SK-MEL-5 (cell line): Measurements from ENCODE around the gene CALML6. TPM values are rescaled to one million over a fixed set of nuclear protein-coding genes. Genes with fewer than 3 reads are reported as not detected.

Source experiments
- DNase-seq: peaks from one replicate; pipeline ENCODE4 v3.0.0-alpha.2; 2016; ENCODE audit warnings: low read depth, low spot score
- in situ Hi-C: cut with HindIII; loops from 2 replicates; pipeline ENCODE4 v1.10.0; 2016; ENCODE audit warnings: low sequenced_read_pairs, high pct_unique_total_duplicates, low pct_unique_long_range_greater_than_20kb
- total RNA-seq: library from RNA; depleted of rRNA; stranded (reverse); fragments of >200 nt; shearing (Covaris generic); gene quantifications from 2 replicates; pipeline ENCODE4 v1.2.3, GENCODE V29; 2014

CALML6 gene
- total RNA-seq, 1 experiment from 2014 or later = 0.08 TPM

DNA sequence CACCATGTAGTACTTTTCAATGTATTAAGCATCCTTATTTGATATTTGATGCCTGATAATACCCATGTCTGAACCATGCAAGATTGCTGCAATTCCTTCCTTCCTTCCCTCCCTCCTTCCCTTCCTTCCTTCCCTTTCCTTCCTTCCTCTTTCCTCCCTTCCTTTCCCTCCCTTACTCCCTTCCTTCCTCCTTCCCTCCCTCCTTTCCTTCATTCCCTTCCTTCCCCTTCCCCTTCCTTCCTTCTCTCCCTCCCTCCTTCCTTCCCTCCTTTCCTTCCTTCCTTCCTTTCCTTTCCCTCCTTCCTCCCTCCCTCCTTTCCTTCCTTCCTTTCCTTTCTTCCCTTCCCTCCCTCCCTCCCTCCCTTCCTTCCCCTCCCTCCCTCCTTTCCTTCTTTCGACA, 33.7 kb downstream of the CALML6 start:
- DNase-seq = no peak
- in situ Hi-C loops = no loop called here

DNA sequence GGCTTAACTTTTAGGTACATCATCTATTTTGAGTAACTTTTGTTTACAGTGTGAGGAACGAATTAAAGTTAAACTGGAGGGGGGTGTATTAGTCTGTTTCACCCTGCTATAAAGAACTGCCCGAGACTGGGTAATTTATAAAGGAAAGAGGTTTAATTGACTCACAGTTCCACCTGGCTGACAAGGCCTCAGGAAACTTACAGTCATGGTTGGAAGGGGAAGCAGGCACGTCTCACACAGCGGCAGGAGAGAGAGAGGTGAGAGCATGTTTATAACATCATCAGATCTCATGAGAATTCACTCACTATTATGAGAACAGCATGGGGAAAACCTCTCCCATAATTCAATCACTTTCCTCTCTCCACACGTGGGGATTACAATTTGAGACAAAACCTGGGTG, 35.9 kb downstream of the CALML6 start:
- in situ Hi-C loops = no loop called here
- DNase-seq = no peak

DNA sequence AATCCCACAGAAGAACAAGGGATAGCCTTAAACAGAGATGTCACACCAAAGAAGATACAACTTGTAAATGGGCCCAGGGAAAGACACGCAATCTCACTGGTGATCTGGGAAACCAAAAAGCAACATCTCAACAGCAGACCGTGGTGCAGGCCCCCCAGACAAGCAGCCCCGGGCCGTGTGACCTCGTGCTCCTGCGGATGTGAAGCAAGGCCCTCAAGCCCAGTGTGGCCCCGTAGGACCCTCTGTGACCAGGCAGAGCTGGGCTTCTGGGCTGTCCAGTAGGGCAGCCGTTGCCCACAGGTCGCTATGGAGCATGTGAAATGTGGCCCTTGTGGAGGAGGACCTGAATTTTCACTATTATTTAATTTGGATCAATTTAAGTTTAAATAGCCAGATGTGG, 39.0 kb downstream of the CALML6 start:
- DNase-seq = no peak
- in situ Hi-C loops = no loop called here

DNA sequence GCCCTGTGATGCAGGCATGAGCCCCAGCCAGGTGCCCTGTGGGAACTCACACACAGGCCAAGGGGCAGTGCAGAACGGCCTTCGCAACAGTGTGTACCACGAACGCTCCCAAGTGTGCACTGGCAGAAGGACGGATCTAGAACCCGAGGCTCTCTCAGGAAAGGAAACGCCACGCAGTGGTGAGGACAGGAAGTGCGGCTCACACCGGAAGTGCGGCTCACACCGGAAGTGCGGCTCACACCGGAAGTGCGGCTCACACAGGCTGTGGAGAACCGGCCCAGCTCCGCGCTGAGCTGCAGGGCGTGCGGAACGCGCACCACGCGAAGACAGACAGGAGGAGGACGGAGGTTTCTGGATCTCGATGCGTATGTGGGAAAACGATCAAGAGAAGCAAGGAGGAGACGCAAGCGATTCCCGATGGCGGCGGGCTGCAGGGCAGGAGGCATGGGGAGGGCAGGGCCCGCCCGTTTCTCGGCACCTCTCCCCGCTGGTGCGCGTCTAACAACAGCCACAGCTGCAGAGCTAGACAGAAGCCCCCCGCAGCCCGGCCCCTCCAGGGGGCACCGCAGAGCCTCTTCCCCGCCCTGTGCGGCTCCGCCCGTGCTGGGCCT, 39.9 kb downstream of the CALML6 start:
- in situ Hi-C loops = no loop called here

DNA sequence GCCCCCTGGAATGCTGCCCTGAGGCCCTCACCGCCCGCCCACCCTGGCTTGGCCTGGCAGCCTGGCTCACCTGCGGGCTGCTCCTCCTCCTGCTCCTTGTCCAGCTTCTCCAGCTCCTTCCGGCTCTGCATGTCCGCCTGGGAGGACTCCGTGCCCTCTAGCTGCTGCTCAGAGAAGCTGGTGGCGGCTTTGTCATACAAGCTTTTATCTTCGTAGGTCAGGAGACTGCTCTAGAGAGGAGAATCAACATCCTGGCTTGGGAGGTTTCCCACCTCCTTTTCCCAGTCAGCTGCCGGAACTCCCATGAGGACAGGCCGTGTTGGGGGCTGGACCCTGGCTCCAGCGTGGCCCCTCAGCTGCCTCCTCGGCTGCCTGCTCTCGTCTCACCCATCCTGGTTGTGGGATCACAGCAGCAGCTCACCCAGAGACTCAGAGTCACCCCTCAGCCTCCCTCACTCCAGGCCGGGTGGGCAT, 40.6 kb downstream of the CALML6 start:
- no peak for DNase-seq
- in situ Hi-C loops = no loop called here

More for the DNA sequence above, 39.9 kb downstream of the CALML6 start:
- DNase-seq = no peak

DNA sequence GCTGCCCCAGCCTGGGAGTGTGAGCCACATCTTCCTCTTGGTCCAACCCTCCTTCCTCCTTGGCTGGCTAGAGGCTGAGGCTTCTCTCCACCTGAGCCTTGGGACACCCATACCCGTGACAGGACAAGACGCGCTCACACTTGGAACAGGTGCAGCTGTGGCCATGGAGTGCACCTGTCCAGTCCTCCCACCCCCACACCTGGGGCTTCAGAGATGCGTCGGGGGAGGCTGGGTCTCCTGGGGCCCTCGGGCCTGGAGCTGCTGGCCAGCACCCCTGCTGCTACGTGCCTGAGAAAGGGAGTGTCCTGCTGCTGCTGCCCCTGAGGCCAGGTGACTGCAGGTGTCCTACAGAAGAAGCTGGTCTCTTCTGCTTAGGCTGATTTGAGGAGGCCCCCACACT, 41.0 kb downstream of the CALML6 start:
- DNase-seq = no peak
- in situ Hi-C loops = no loop called here

DNA sequence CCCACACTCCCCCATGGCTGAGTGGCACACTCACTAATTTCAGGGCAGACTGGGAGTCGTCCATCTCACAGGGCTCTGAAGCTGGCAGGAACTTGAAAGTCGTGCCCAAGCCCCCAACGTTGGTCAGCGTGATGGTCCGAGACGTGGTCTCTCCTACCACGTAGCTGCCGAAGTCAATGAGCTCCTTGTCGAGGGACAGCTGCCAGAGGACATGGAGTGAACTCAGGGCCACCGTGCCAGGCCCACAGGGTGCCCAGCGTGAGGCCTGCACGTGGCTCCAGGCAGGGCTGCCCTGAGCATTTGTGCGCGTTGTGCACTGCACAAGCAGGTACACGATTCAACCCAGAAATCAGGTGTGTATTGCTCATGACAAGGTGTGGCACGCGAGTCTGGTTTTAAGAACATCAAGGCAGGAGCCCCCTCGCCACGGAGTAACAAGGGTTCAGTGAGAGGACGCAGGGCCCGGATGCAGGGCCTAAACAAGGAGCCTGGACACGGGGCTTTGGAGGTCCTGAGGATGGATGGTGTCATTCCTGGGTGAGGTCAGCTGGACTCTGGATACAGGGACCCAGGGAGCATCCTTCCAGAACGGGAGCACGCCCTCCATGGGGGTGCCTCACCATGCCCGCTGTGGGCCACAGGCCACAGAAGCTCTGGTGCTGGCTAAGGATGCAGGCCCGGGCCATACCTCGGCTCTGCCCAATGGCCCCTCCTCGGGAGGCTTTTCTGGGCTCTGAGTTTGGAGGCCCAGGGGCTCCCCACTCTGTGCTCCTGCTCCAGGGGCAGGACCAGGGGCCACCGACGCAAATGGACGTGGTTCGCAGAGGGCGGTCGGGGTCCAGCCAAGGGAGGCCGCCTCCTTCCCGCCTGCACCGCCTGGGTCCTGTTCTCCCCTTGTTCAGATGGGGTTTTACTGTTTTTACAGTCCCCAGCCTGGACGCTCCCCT, 41.8 kb downstream of the CALML6 start:
- in situ Hi-C loops = no loop called here
- DNase-seq = no peak

DNA sequence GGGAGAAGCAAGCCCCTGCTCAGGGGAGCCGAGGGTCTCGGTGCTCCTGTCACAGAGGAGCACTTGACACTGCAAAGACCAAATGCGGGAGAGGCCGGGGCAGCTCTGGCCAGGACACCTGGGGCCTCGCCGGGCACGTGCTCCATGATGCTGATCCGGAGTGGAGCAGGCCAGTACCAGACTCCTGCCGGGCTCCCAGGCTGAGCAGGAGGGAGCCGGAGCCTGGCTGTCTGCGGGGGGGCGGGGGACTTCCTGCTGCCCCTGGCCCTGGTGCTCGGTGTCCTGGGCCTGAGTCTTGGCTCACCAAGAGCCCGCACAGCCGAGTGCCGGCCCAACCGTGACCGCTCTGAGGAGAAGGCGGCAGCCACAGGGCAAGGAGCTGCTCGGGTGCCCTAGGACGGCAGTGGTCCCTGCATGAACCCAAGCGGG, 42.5 kb downstream of the CALML6 start:
- DNase-seq = no peak
- in situ Hi-C loops = no loop called here

DNA sequence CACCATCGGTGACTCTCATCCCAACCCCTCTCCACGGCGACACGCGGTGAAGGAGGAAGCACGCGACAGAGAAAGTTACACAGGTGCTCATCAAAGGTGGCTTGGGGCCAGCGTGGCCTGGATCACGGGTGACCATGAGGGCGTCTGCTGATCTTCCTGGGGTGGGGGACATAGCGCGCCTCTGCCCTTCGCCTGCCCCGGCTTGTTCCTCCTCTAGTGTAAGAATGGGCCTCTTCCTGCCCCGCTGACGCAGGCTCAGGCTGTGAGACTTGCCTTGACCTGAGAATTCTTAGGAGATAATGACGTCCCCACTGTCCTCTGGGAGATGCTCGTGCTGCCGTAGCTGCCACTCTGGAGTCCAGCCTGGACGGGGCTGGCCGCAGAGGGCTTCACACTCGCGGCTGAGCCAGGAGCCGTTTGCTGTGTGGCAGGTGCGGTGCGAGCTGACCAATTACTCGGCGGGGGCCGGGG, 43.0 kb downstream of the CALML6 start:
- no peak for DNase-seq
- in situ Hi-C loops = no loop called here

DNA sequence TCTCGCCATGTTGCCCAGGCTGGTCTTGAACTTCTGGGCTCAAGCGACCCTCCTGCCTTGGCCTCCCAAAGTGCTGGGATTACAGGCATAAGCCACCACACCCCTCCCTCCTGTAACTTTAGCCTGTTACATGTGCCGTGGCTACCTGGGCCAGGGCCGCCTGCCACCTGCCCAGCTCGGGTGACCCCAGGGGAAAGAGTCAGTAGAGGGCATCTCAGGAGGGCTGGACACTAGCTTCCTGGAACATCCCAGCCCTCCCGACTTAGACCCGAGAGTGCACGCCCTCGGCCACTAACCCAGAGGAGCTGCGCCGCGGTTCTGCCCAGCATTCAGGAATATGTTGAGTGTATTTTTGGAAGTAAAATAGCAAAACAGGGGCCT, 44.4 kb downstream of the CALML6 start:
- in situ Hi-C loops = no loop called here

DNA sequence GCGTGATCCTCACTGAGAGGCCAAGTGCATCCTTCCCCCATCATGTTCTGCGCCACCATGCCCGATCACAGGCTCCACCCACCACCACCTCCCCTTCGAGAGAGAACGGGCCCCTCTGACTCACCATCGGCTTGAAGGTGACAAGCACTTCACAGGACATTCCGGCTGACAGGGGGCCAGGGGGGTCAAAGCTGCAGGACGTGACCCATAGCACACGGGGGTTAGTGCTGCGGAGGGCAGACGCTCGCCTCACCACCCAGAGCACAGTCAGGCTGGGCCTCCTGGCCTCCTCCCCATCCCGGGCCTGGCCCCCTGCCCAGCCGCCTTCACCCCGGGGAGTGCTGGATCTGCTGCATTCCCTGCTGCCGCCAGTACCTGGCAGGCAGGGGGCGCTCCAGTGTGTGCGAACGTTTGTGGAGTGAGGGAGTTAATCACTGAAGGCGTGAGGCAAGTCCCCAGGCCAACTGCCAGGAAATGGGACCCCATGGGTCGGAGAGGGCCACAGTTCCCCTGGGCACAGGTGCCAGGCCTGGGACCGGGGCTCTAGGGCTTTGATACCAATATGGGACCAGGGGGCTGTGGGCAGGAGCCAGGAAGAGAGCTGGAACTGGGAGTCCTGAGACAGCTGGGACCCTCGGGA, 44.9 kb downstream of the CALML6 start:
- peak; percentile 79 for DNase-seq
- in situ Hi-C loops = no loop called here

More for the DNA sequence above, 44.4 kb downstream of the CALML6 start:
- DNase-seq = no peak

DNA sequence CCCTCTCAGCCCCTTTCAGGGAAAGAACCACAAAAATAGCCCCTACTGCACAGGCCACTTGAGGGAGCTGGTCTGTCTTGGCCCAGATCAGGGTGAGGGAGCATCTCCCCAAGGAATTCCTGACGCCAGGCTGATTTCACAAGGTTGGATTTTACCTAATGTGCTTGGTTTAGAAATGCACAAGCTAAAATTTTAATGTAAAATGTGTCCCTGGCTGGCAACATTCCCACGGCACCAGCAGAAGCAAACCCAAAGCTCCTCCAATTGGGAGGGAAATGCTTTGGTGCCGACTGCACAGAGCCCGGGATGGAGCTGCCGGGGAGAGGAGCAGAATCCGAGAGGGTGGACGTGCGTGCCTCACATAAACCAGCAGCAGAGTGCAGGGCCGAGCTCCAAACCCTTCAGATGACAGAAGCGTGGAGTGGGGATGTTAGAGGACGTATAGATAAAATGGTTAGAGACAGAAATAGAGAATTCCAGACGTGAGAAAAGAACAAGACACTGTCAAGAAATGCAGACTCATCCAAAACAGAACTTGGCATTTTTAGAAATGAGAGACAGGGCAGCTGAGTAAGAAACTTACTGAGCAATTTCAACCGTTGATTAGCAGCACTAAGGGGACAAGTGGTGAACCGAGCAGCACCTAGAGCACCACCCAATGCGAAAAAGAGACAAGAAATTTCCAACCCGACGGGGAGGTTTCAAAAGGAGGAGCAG, 45.6 kb downstream of the CALML6 start:
- no peak for DNase-seq
- in situ Hi-C loops = no loop called here

DNA sequence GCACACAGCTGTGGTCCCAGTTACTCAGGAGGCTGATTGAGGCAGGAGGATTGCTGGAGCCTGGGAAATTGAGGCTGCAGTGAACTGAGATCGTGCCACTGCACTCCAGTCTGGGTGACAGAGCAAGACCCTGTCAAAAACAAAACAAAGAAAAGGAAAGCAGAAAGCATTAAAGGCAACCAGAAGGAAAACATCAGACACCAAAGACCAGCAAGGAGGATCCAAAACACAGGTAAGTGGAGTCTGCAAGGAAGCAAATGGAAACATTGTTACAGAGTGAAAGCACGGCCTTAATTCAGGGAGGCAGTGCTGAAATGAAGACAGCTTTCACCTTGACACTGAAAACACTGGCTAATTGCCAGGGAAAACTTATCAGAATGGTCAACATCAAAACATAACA, 47.7 kb downstream of the CALML6 start:
- no peak for DNase-seq
- in situ Hi-C loops = no loop called here

DNA sequence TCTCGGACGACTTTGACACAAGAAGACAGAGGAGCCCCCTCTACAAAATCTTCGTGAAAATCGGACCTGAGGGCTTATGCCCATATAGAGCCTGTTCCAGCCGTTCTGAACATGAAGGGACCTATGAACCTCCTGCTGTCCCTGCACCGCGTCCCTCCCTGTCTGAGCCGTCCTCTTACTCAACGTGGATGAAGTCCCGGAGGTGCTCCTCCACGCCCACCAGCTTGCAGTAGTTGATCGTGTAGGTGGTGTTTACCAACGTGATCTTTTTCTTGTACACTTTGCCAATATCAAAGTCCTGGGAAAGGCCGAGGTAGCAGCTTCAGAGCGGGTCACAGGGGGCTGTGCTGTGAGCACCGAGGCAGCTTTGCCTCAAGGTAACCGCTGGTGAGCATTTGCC, 48.5 kb downstream of the CALML6 start:
- in situ Hi-C loops = no loop called here
- no peak for DNase-seq

DNA sequence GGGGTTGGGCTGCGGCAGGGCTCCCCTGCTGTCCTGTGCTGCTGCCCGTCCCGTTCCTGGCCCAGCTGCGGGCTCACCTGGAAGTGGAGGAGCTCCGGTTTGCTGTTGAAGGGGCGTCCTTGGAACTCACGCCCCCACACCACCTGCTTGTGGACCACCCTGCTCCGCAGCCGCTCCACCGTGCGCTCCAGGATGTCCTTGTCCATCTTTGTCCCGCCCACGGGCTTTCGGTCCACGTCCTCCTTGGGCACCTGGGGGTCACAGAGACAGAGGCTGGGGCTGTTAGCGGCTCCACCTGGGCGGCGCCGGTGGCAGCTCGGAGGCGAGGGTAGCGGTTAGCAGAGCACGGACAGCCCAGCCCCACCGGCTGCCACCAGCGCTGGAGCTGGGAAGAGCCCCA, 49.8 kb downstream of the CALML6 start:
- in situ Hi-C loops = no loop called here
- no peak for DNase-seq

DNA sequence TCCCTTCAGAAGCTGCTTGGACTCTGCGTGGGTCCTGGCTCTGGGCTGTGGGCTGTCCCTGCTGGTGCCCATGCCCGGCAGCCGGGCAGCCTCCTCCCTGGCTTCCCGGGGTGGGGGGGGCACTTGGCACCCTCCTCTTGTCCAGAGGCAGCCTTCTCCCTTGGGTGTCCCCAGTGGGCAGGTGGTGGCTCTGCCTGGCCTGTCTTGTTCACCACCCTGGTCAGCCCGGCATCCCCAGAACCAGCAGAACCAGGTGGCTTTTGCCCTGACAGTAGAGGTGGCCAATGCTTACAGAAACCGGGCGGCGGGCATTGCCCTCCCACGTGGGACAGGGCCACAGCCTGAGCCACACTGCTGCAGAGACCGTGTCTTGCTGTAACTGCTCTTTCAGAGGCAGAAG, 50.5 kb downstream of the CALML6 start:
- in situ Hi-C loops = no loop called here
- no peak for DNase-seq

DNA sequence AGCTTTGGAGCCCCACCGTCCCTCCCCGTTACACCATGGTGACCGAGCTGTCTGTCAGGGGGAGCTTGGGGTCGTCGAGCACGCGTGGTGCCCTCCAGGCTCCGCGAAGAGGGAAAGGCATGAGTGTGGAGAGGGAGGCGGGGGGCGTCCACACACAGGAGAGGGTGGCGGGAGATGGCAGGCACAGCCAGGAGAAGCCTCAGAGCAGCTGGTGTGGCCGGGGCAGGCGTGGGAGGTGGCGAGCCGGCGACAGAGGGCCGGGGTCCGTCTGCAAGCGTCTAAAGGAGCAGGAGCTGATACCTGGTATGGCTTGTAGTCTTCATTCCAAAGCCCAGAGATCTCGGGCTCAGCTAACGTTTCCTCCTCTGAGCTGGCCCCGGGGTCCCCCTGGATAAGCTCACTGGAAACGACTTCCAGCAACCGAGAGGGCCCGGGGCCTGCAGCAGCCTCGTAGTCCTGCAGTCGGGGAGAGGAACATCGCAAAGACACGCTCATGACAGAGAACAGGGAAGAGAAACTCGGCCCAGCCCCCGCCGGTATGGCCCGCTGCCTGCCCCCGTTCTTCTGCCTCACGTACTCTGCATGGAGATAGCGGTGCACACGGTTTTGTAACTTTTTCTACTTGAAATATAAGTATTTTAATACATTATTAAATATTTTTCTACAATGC, 51.1 kb downstream of the CALML6 start:
- in situ Hi-C loops = no loop called here
- no peak for DNase-seq
